HG02870 (cell line): ENCODE results near the gene KCTD2.

Experiments
- ATAC-seq: cut with Tn5 transposase; IDR thresholded peaks from one replicate; pipeline ENCODE4 v1.9.1; 2021; ENCODE audit warnings: mild to moderate bottlenecking, moderate library complexity; ENCODE audit not compliant: unreplicated experiment

The KCTD2 gene

GRCh38 chr17:75075597-75076336 is 28.7 kb downstream of the KCTD2 start:
- ATAC-seq = no peak

DNA sequence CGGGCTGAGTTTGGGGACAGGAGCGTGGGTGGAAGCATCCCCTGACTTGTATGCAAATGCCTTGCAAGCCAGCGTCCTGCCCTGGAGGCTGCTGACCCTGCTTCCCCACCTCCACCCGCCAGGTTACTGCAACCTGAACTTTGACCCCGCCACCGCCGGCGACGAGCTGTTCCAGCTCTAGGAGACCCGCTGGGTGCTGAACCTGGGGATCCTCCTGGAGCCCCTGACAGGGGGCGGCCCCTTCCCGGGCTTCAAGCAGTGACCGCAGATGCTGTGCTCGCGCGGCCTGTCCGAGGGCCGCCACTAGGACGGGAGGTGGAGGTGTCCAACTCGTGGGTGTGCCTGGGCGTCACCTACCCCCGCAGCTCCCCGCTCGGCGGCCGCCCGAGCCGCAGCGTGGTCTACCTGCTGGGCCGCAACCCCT is 30.1 kb downstream of the KCTD2 start:
- ATAC-seq = no peak

DNA sequence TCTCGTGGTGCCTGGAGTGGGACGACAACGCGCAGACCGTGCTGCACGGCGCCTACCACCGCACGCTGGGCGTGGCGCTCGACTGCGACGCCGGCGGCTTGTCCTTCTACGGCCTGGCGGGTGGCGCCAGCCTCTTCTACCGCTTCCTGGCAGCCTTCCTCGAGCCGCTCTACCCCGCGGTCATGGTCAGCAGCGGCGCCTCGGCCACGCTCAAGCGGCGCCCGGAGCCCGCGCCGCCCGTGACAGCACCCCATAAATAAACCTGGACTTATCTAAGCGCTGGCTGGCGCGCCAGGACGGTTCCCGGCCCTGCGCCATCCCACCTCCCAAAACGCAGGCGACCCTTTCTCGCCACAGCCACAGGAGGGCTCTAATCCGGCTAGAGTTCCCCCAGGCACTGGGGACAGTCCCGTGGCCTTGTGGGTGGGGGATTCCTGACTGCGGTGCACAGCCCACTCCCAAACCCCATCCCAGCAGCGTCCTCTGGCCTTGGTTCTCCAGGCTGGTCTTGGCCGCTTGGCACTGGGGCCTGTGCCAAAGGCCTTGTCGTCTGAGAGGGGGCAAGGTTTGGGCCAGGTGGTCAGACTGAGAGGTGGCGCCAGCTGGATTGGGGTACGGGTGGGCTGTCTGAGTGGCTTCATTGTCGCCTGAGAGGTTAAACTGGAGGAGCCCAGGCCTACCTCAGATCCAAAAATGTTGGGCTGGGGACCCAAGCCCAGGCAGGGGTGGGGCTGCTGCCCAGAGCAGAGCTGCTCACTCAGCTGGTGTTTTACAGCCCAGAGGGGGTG is 30.7 kb downstream of the KCTD2 start:
- no peak for ATAC-seq

GRCh38 chr17:75078284-75079022 is 31.4 kb downstream of the KCTD2 start:
- ATAC-seq = no peak

DNA sequence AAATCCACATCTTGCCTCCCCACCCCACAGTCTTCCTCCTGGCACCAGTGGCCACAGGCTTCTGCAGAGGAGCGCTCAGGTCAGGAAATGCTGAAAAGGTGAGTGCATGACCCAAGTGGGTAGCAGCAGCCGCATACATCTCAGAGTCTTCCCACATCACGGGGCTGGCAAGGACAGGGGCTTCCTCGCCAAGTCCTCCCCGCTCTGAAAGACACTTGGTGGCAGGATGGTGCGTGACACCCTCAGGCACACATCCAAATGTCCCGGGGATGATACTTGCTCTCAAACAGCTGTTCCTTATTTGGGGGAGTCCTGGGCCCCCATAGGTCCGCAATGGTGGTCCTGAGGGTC is 32.0 kb downstream of the KCTD2 start:
- ATAC-seq = no peak

- no peak for ATAC-seq
Measured at GRCh38 chr17:75081611-75082540, 34.9 kb downstream of the KCTD2 start.

GRCh38 chr17:75082683-75083082 is 35.7 kb downstream of the KCTD2 start:
- ATAC-seq = no peak

GRCh38 chr17:75084039-75084660 is 37.1 kb downstream of the KCTD2 start:
- ATAC-seq = no peak

DNA sequence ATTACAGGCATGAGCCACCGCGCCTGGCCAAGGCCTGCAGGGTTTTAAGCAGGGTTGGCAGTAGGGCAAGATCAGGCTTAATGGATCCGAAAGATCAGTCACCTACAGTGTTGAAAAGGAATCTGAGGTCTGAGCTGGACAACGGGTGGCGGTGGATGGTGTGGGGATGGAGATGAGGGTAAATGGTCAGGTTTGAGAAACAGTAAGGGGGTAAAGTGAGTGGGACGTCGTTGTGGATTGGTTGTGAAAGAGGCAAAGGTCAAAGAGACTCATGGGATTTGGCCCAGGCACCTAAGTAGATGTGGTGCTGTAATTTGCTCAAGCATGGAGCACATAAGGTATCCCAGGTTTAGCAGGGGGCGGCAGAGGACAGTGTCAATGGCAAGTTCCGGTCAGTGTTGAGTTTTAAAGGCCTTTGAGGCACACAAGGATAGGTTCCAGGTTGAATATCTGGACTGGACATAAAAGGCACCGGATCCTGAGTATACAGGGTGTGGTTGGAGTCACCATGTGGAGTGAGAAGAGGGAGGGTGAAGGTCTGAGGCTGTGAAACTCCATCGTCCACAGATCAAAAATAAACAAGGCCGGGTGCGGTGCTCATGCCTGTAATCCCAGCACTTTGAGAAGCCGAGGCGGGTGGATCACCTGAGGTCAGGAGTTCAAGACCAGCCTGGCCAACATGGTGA is 39.6 kb downstream of the KCTD2 start:
- ATAC-seq = no peak

- ATAC-seq = no peak
Measured at GRCh38 chr17:75087182-75087557, 40.1 kb downstream of the KCTD2 start.

DNA sequence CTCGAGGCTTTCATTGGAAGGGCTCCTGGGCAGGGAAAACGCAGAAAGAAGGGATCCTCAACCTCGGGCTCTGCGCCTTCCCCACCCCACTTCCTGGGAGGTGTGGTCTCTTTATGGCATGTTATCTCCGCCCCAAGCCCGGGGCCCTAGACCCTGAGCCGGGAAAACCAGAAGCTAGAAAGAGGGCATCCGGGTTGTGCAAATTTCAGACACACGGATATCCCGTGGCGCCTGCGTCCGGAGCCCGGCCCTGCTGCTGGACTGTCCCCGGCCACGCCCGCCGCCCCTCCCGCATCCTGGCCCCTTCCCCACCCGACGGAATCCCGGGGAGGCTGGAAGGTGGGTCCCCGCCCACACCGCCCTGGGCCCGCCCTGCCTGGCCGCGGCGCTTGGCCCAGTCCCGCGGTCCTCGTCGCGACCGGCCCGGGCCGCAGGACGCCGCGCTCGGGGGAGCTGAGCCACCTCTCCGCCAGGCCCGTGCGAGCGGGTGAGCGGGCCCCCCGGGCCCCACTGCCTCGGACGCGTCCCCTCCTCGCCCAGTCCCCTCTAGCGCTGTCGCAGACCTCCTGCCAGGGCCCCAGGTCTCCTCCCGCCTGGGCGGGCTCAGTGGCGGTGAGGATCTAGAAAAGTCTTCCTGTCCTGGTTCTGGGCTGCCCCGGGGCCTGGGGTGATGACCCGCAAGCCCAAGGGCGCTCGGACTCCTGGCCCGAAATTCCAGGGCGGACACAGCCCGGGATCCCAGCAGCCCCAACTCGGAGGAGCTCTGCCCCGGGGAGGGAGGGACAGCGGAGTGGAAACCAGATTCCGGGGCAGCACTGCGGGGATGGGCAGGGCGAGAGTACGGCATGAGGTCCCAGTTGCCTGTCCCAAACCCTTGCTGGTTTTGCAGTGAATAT is 40.8 kb downstream of the KCTD2 start, which contains the start of gene SLC16A5:
SLC16A5 (plus strand) TSS at position 397 of the 896 bp plus-strand sequence. CDS start 5,683 bp downstream, outside the sequence.
- peak; percentile 42 for ATAC-seq

DNA sequence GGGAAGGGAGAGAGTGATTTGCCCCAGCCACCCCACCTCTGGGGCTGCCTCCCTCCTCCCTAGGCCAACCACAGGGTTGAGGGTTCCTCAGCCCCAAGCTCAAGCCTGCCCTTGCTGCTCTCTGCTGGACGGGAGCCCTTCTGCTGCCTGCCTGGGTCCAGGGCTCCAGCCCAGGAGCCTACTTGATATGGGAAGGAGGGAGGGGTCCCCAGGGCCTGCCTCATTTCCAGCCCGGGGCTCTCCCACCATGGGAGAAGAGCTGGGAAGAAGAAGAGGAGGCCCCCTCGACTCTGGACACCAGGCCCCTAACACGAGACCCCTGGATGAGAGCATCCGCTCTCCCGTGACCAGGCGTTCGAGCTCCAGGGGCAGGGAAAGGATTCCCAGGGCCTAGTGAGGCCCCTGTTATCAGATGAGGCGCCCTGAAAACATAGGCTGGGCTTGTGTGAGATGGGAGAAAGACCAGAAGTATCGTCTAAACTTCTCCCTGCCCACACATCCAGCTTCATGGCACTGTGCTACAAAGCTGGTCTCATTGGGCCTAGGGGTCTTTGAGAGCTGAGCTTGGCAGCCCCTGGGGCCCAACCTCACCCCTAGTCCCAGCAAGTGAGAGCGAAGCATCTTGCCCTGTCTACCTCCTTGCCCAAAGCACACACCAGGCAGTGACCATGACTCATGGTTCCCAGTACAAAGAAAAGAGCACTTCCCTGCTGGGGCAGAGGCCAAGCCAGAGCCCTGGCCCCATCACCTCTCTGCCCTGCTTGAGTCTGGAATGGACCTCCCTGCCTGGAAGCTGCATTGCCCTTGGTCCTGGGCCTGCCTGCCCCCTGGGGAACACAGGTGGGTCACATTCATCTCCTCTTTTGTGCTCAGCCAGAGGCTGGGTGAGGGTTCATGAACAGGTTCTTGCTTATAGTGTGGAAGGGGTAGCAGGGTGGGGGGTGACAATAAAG is 41.7 kb downstream of the KCTD2 start:
- peak; percentile 22 for ATAC-seq

DNA sequence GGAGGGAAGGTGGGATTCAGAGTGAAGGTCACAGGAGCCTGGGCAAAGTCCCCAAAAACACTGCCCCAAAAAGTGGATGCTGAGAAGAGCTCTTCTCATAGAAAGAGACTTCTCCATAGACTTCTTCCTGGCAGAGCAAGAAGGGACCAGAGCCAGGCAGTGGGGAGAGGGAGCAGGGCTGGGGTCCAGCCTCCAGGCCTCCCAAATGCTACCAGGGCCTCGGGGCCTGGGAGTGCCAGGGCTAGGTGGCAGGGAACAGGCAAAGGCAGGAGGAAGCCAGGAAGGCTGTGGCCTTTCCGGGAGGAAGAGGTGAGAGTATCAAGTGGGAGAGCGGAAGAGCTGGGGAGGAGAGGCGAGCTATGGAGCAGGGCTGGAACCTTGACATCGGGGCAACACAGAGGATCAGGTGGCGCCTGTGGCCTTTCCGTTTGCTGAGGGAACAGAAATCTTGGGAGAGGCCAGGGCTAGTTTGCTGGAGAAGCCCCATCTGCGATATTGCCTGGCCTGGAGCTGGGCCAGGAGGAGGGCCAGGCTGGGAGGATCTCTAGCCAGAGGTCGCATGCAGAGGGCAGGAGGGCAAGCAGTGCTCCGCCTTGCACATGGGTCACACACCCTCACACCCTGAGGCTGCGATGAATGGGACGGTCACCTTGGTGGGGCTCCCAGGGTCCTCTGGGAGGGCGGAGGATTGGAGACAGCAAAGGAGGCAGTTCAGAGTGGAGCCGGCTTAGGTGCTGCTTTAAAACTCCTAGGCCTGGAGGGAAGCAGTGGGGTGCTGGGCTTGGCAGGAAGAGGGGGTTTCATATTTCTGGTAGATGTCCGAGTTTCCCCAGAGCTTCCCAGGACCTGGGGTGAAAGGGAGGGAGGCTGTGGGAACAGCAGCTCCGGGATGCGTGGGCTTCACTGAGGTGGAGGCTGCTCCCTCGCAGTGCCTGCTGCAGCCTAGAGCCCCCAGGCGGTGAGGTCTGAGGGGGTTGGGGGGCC is 44.1 kb downstream of the KCTD2 start:
- ATAC-seq = no peak

GRCh38 chr17:75091855-75092327 is 44.9 kb downstream of the KCTD2 start:
- no peak for ATAC-seq

DNA sequence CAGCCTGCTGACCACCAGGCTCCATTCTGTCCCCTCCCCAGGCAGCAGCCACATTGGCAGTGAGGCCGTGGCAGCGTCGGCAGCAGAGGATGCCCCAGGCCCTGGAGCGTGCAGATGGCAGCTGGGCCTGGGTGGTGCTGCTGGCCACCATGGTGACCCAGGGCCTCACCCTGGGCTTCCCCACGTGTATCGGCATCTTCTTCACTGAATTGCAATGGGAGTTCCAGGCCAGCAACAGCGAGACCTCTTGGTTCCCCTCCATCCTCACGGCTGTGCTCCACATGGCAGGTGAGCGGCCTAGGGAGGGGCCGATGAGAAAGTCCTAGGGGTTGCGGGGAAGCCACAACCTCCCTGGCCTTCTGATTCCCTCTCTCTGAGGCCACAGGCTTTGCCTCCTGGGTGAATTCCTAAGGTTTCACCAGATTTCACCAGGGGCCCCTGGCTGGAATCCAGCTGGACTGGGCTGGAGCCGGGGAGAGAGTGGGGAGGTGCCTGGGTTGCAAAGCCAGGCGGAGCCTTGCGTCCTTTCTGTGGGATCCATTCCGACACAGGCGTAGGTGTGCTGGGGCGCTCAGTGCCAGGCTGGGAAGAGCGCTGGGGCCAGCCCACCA is 46.6 kb downstream of the KCTD2 start:
- ATAC-seq = no peak
